ENCODE measurements around the gene SCLY.
"Not testable (repeated sequence)": the region's sequence is repeated elsewhere in the genome, so short reads cannot be mapped to it uniquely, and the experiment has no call there.

Gene SCLY

GRCh38 chr2:238114331-238114841 lies 53.6 kb downstream of the SCLY start:
- no peak for DNase-seq (ENCODE audit: low read depth)
- TF ChIP-seq, protein P1, sequence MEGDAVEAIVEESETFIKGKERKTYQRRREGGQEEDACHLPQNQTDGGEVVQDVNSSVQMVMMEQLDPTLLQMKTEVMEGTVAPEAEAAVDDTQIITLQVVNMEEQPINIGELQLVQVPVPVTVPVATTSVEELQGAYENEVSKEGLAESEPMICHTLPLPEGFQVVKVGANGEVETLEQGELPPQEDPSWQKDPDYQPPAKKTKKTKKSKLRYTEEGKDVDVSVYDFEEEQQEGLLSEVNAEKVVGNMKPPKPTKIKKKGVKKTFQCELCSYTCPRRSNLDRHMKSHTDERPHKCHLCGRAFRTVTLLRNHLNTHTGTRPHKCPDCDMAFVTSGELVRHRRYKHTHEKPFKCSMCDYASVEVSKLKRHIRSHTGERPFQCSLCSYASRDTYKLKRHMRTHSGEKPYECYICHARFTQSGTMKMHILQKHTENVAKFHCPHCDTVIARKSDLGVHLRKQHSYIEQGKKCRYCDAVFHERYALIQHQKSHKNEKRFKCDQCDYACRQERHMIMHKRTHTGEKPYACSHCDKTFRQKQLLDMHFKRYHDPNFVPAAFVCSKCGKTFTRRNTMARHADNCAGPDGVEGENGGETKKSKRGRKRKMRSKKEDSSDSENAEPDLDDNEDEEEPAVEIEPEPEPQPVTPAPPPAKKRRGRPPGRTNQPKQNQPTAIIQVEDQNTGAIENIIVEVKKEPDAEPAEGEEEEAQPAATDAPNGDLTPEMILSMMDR (IDR thresholded peaks at IDR 0.05; ENCODE audit: low read length, missing control alignments), result no peak
- H3K4me3 ChIP-seq (replicated peaks; ENCODE audit: low read depth, low read length), result no peak overlapping the region

GRCh38 chr2:238114851-238115660 lies 54.3 kb downstream of the SCLY start:
- no peak overlapping the region for H3K4me3 ChIP-seq (replicated peaks; ENCODE audit: low read depth, low read length)
- TF ChIP-seq, protein P1 (IDR thresholded peaks at IDR 0.05; ENCODE audit: low read length, missing control alignments), result no peak

GRCh38 chr2:238115709-238116108 lies 54.9 kb downstream of the SCLY start:
- not testable (repeated sequence) for DNase-seq (ENCODE audit: low read depth); H3K4me3 ChIP-seq (replicated peaks; ENCODE audit: low read depth, low read length)

More at GRCh38 chr2:238114851-238115660, 54.3 kb downstream of the SCLY start:
- DNase-seq (ENCODE audit: low read depth), result no peak

GRCh38 chr2:238116298-238117198 lies 55.7 kb downstream of the SCLY start:
- DNase-seq (ENCODE audit: low read depth), result no peak
- no peak overlapping the region for H3K4me3 ChIP-seq (replicated peaks; ENCODE audit: low read depth, low read length)
- TF ChIP-seq, protein P1 (IDR thresholded peaks at IDR 0.05; ENCODE audit: low read length, missing control alignments), result no peak

GRCh38 chr2:238117199-238118154 lies 56.7 kb downstream of the SCLY start:
- DNase-seq (ENCODE audit: low read depth), result no peak
- no peak overlapping the region for H3K4me3 ChIP-seq (replicated peaks; ENCODE audit: low read depth, low read length)
- TF ChIP-seq, protein P1 (IDR thresholded peaks at IDR 0.05; ENCODE audit: low read length, missing control alignments), result no peak

GRCh38 chr2:238119756-238120462 lies 59.1 kb downstream of the SCLY start:
- TF ChIP-seq, protein P1 (IDR thresholded peaks at IDR 0.05; ENCODE audit: low read length, missing control alignments), result no peak
- DNase-seq (ENCODE audit: low read depth), result no peak
- H3K4me3 ChIP-seq (replicated peaks; ENCODE audit: low read depth, low read length), result no peak overlapping the region

Measured in fibroblast of pulmonary artery (primary cell).